Activated B cell treated with CpG ODN at 0.5 μM for 24 hours (primary cell): ENCODE data around the gene MRPL21. TPM values are rescaled to one million over a fixed set of nuclear protein-coding genes. Genes with fewer than 3 reads are reported as not detected.

Experiments used
- ATAC-seq: fragments of 200-7000 bp; cut with Tn5 transposase; one replicate; pipeline ENCODE4 v1.10.0; 2021; ENCODE audit warnings: low read depth, mild to moderate bottlenecking, moderate library complexity
- CTCF ChIA-PET: fragments of 350-600 bp; sonication (Branson Sonifier 250); formaldehyde crosslinking; loops from one replicate; lab custom pipeline; 2021; ENCODE audit warnings: antibody characterized with exemption; lab: Charles Lee
- POLR2A ChIA-PET: fragments of 350-600 bp; sonication (Branson Sonifier 250); formaldehyde crosslinking; loops from one replicate; lab custom pipeline; 2021; ENCODE audit warnings: antibody characterized with exemption; lab: Charles Lee
- DNase-seq: peaks from one replicate; pipeline ENCODE4 v3.0.0; 2022
- H3K27ac Mint-ChIP-seq: one replicate; pipeline ENCODE4 v1.8.0; 2020; ENCODE audit warnings: mixed read lengths
- H3K27me3 Mint-ChIP-seq: one replicate; pipeline ENCODE4 v1.8.0; 2021; ENCODE audit warnings: mixed read lengths
- H3K36me3 Mint-ChIP-seq: one replicate; pipeline ENCODE4 v1.8.0; 2021; ENCODE audit warnings: low read depth, mixed read lengths
- H3K4me1 Mint-ChIP-seq: one replicate; pipeline ENCODE4 v1.8.0; 2021; ENCODE audit warnings: mixed read lengths
- H3K4me3 Mint-ChIP-seq: one replicate; pipeline ENCODE4 v1.8.0; 2020; ENCODE audit warnings: mild to moderate bottlenecking, mixed read lengths
- H3K9me3 Mint-ChIP-seq: one replicate; pipeline ENCODE4 v1.8.0; 2020; ENCODE audit warnings: mixed read lengths
- CTCF ChIP-seq: fragments of 200-600 bp; IDR thresholded peaks from one replicate; pipeline ENCODE4 v1.8.0; 2022; ENCODE audit warnings: antibody characterized with exemption, mild to moderate bottlenecking
- intact Hi-C: fragments of 100-400 bp; cut with micrococcal nuclease; formaldehyde crosslinking; loops from one replicate; pipeline ENCODE4 v1.15.1; 2024
- total RNA-seq: library from RNA; stranded (reverse); gene quantifications from 2 replicates; pipeline ENCODE4 v1.2.3, GENCODE V29; 2022

Gene MRPL21
- total RNA-seq = 49.9 and 60.0 TPM in 2 replicates

GRCh38 chr11:68903288-68904247, at the start of gene MRPL21, which contains the start of gene IGHMBP2:
Gene MRPL21 (minus strand): TSS chr11:68903832. CDS start chr11:68903810, 22 bp downstream.
Gene IGHMBP2 (plus strand): TSS chr11:68903891. CDS start chr11:68903953, 62 bp downstream.
- ATAC-seq (peak; percentile 96), DNase-seq (peak; percentile 87)
- intact Hi-C loops = loop anchor here (1.0 to 5.0 kb wide), 5 partner anchors 64 to 739 kb away; partner anchors contain the start of genes CCND1, TESMIN and TPCN2
- CTCF ChIA-PET = interaction anchor here (1.2 kb wide), 1 partner anchor 141 kb away, joined by 3 read pairs; no protein-coding TSS in a partner anchor
- Mint-ChIP-seq H3K4me3 (peak within 1 kb of the TSS; percentile 97), H3K27me3 (no peaks in the 10 kb centered on the region), H3K4me1 (peaks cover 44% of the 10 kb centered on the region), H3K9me3 (no peaks in the 10 kb centered on the region), H3K27ac (peak within 1 kb of the TSS; percentile 82), H3K36me3 (peaks cover 55% of the 10 kb centered on the region)
- no peak for TF ChIP-seq CTCF
- POLR2A ChIA-PET = interaction anchor here (0.5 to 1.1 kb wide), 3 partner anchors 64 to 152 kb away, joined by 3 to 4 read pairs (median 4); no protein-coding TSS in a partner anchor

- Mint-ChIP-seq H3K4me1 (peaks cover 6% of the 10 kb centered on the region), H3K4me3 (no peak overlapping the region), H3K27ac (no peak overlapping the region), H3K27me3 (peaks cover 6% of the 10 kb centered on the region), H3K36me3 (no peaks in the 10 kb centered on the region), H3K9me3 (no peaks in the 10 kb centered on the region)
- DNase-seq = no peak
- no peak for TF ChIP-seq CTCF
- CTCF ChIA-PET = no interaction called here
- POLR2A ChIA-PET = no interaction called here
- intact Hi-C loops = no loop called here
- ATAC-seq = no peak
These were observed 47.1 kb upstream of the MRPL21 start for GRCh38 chr11:68950762-68951161.

- Mint-ChIP-seq H3K9me3 (no peaks in the 10 kb centered on the region), H3K4me1 (peaks cover 2% of the 10 kb centered on the region), H3K27ac (no peak overlapping the region), H3K4me3 (no peak overlapping the region), H3K27me3 (peaks cover 4% of the 10 kb centered on the region), H3K36me3 (no peaks in the 10 kb centered on the region)
- CTCF ChIA-PET = no interaction called here
- no peak for TF ChIP-seq CTCF
- POLR2A ChIA-PET = interaction anchor here (0.6 kb wide), 1 partner anchor 107 kb away, joined by 3 read pairs; no protein-coding TSS in a partner anchor
- DNase-seq (no peak), ATAC-seq (no peak)
- intact Hi-C loops = no loop called here
These were observed 46.6 kb upstream of the MRPL21 start for GRCh38 chr11:68950270-68950669.

GRCh38 chr11:68948935-68949334, 45.3 kb upstream of the MRPL21 start:
- CTCF ChIA-PET = no interaction called here
- POLR2A ChIA-PET = no interaction called here
- Mint-ChIP-seq H3K9me3 (no peaks in the 10 kb centered on the region), H3K27ac (no peak overlapping the region), H3K4me3 (no peak overlapping the region), H3K36me3 (no peaks in the 10 kb centered on the region), H3K27me3 (peaks cover 3% of the 10 kb centered on the region), H3K4me1 (no peaks in the 10 kb centered on the region)
- ATAC-seq (no peak), DNase-seq (no peak)
- TF ChIP-seq CTCF = no peak
- intact Hi-C loops = no loop called here

- ATAC-seq (no peak), DNase-seq (no peak)
- ChIA-PET CTCF (no interaction called here), POLR2A (no interaction called here)
- Mint-ChIP-seq H3K36me3 (no peaks in the 10 kb centered on the region), H3K9me3 (no peaks in the 10 kb centered on the region), H3K4me1 (no peaks in the 10 kb centered on the region), H3K27ac (no peak overlapping the region), H3K4me3 (no peak overlapping the region), H3K27me3 (peaks cover 3% of the 10 kb centered on the region)
- no peak for TF ChIP-seq CTCF
- intact Hi-C loops = no loop called here
These were observed 44.9 kb upstream of the MRPL21 start for GRCh38 chr11:68948496-68948895.
